GM19193 (cell line): ENCODE measurements around the gene GLI3.

Experiments used
- POLR2A ChIP-seq: IDR thresholded peaks from 4 replicates; pipeline ENCODE4 v1.6.1; 2011; ENCODE audit not compliant: insufficient read depth, insufficient read length; ENCODE audit errors: extremely low read depth

Gene GLI3

DNA sequence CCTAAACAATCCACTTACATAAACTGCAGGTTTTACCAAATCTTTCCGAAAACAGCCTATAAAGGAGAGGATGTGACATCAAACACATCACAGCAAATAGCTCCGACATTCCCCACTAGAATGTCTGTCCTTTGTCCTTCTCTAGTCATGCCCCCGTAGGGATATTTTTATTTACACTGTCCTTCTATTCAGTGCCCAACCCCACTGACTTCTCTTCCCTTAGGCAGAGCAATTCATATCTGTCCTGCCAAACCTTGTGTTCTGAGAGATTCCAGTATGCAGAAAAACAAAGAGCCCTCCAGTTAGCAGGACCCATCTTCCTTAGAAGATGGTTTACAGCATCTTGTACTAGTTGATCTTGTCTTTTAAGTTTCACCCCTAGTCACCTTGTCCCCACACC lies 5.4 kb upstream of the GLI3 start:
- TF ChIP-seq POLR2A, result no peak

DNA sequence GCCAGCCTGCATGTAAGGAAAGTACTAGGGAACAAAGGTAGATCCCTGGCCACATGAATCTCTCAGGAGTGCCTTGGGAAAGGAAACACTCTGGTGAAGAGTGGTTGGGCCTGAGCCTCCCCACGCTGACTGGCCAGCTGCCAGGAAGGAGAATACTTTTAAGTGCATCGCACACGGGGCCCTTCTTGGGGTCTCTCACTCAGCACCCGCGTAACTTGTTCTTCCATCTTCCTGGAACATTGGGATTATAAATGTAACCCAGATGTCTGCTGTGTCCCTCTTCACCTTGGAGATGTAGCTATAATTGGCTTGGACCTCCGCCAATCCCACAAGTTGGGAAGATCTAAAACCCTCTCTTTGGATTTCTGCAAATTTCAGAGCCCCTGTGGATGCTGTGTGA lies 4.4 kb upstream of the GLI3 start:
- TF ChIP-seq POLR2A, result no peak

DNA sequence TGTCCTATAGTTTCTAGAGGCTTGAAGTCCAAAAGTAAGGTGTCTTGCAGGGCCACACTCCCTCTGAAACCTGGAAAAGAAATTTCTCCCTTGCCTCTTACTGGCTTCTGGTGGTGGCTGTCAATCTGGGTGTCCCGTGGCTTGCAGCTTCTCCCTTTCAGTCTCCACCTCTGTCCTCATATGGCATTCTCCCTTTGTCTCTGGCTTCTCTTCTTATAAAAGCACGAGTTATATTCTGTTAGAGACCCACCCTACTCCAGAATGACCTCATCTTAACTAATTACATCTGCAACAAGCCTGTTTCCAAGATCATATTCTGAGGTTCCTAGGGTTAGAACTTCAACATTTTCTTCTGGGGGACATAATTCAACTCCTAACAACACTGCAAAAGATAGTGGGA lies 3.4 kb upstream of the GLI3 start:
- TF ChIP-seq POLR2A, result no peak

DNA sequence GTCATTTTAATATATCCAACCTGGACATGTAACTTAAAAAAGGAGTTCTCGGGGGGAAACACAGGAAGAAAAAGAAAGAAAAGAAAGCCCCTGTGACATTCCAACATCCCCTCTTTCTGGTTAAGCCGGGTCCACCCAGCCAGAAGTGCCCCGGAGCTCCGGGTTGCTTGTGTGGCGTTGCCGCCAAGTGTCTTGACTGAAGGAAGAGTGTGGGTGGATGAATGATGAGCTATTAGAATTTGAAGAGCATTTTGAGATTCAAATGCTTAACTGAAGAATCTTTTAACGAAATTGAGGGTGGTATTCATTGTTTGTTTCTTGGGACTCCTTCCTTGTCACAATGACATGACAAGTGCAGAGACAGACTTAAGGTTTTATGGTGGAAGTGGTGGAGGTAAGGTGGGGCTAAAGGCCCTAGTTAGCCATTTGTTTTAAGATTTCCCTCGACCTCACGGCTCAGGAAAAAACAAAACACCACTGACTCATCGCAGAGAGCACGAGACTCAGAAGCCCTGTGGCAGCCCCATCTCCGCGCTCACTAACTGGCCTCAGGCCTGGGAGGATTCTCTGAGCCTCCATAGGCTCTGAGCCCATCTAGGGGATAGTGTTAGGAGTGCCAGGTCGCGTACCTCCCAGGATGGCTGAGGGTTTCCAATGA lies 1.8 kb upstream of the GLI3 start:
- TF ChIP-seq POLR2A, result no peak

DNA sequence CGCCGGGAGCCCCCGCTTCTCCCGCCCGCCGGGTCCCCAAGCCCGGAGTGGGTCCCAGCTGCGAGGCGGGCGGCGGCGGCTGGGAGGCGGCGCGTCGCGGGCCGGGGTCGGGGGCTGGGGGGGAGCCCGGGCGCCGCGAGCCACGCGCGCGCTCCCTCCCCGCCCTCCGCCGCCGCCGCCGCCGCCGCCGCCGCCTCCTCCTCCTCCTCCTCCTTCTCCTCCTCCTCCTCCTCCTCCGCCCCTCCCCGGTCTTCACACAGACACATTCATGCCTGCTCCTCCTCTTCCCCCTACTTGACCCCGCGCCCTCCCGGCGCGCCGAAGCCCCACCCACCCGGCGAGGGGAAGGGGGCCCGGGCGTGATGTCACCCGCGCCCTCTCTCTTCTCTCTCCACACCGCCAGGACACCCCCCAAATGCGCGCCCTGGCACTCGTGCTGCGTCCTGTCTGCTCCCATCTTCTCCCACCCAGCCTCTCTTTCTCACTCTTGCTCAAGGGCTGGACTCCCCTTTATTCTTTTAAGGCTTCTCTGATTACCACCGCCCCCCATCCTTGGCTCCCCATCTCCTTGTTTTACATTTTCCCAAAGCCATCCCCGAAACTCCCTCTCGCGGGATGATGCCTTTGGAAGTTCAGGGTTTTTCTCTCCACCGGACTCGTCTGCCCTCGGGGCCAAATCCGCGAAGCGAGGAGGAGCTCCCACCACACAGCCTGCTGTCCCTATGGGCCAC lies 967 bp upstream of the GLI3 start:
- no peak for TF ChIP-seq POLR2A

DNA sequence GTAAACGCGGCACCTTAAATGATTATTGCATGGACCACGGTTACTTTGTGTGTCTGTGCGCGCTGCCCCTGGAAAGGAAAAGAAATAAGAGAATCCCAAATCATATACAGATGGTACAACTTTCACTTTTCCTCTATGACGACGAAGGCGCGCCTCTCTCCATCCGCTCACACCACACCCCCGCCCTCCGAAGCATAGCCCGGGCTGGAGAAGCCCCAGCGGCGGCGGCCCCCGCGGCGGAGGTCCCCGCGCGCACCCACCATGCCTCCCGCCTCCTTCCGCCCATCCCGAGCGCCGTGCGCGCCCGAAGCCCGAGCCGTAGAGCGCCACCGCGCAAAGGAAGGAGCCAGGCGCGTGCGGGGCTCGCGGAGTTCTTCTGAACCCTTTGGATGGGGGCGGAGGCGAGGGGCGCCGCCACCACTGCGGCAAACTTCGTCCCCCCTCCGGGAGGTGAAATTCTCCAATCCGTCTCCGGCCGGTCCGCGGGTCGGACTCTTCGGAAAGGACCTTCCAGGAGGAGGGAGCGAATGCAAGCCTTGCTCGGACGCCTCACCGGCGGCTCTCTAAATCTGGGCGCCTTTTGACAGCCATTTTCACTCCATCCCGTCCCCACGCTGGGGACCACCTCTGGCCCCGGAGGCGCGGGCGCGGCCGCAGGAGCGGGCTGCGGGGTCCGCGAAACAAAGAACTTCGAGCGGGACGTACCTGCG lies 588 bp downstream of the GLI3 start:
- TF ChIP-seq POLR2A, result no peak

DNA sequence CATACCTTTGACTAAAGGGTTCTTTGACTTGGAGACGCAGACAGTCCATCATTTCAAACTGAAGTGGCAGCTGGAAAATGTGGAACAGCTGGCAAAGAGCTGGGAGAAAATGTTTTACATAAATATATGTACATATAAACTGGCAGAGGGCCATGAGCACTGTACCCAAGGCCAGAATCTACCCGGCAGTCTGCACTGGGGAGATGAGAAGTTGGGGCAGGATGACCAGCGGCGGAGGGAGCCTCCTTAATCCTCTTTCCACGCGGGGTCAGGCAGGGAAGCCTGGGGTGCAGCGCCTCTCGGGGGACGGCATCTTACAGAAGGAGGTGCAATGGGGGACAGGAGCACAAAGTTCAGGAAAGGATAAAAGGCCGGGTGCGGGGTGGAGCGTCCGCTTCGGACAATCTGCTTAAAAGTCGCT lies 1.3 kb downstream of the GLI3 start:
- no peak for TF ChIP-seq POLR2A

DNA sequence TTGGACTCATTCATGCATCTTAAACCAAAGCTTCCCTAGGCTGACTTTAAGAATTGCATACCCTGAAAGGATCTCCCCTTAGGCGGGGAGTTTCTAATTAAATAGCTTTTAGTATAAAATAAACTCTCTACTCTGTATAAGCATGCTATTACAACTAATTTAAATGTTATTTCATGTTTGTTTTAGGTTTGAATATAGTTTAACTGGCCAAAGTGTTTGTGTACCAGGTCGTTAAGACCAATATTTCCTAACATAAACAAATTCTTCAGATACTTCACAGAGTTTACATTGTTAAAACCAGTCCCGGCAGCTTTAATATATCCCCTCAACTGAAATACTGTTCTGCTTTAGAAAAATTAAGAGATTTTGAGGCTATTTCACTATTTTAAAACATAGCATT lies 2.3 kb downstream of the GLI3 start:
- TF ChIP-seq POLR2A, result no peak

DNA sequence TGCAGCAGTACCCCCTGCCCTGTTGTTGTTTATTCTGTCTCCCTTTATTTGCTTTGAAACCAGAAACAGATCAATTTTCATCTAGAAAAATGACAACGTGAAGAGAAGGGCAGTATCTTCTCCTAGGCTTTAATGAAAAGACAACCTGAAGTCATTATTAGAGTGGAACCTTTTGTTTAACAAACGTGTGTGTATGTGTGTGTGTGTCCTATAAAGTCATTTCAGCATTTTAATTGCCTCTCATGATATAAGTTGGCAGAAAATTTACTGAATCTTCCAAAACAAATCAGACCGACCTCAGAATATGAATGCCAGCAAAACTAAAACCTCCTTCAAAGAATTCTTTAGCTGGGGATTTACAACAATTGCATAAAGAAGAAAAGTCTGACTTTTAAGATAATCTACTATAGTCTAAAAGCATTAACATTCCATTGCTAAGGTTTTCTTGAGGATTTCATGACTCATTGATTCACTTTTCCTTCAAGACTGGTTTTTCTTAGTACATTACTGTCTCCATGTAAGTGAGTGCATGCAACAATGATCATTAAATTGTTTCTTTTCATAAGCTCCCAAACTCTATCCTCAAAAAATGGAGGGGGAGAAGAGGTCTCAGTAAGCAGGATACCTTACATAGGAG lies 3.2 kb downstream of the GLI3 start:
- TF ChIP-seq POLR2A, result no peak

DNA sequence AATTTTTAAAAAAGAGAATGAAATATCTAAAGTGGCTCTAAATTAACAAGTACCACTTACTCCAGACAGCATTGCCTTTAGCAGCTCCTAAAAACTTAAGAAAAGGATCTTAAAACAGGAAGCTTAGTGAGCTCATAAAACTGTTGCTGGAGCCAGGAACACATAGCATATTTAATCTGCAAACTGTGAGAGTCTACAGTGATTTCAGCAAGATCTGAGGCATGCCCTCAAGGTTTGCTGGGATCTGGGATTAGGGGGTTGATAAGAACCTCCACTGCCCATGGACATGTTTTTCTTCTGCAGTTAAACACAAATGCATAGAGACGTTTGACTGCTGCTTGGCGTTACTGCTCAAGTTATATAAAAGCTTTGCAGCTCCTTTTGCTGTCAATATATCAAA lies 3.8 kb downstream of the GLI3 start:
- TF ChIP-seq POLR2A, result no peak

DNA sequence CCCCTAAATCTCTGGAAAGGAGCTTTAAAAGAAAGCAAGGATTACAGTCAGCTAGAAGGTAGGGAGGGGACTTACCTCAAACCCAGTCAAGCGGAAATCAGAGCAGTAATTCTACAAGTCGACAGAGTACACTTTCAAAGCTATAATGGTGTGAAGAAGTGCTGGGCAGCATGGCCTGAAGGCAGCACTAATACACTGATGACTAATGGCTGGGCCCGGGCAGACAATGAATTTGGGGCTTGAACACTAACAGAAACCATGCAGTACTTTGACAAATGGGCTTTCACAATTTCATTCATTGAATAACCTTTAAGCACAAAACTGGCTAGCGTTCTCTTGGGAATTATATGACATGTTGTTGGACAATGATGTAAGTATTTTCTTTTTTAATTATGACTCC lies 4.7 kb downstream of the GLI3 start:
- TF ChIP-seq POLR2A, result no peak

DNA sequence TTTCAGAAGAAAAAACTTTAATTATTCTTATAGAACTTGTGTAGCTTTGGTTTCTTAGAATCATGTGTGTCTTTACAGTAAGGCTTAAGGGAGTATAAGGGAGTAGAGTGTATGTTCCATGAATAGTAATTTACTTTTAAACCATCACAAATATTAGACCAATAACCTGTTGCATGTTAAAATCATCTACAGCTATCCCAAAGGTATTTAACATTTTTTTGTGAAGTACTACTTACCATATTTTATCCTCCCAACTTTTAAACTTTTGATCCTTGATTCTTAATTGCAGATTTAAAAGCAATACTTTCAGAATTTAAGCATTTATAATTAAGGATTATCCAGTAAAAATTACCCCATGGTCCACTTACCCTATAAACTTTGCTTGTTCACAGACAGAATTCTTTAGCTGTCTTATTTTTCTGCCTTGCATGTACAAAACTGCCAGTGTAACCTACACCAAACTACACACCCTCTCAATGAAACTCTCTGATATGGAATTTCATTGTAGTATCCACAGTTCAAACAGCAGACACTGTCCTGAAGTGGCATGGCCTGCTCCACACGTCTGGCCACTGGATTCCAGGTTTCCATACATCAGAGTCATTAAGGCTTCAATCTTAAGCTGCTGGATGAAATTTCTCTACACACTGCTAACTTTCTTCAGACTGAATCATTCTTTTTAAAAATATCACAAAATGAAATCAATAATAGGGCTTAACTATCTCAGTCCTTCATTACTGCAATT lies 5.8 kb downstream of the GLI3 start:
- no peak for TF ChIP-seq POLR2A

DNA sequence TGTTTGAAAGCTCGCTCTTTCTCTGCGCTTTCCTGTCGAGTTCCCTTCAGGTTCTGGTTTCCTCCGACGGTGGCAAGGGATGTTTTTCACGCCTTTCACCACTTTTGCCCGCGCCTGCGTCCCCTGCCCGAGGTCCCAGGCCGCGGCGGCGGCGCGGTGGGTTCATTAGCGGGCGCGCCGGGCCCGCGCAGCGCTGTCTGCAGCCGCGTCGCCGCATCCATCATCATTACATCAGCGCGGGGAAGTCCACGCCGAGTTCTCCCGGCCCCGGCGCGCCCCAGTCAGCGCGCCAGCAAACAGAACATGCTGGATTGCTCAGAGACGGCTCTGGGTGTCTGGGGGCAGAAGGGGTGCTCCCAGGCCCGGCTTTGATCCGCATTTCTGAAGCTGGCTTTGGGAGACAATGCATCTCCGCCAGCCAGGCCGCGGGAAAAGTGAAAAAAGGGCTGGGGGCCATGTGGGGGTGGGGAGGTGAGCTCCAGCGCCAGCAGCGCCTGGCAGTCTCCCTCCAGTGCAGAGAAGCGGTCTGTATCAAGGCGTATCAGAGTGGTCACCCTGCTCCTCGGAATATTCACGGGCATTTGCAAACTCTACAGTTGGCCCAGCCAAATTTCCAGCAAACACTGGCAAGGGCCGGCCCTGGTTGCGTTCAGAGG lies 8.9 kb downstream of the GLI3 start:
- TF ChIP-seq POLR2A, result no peak

DNA sequence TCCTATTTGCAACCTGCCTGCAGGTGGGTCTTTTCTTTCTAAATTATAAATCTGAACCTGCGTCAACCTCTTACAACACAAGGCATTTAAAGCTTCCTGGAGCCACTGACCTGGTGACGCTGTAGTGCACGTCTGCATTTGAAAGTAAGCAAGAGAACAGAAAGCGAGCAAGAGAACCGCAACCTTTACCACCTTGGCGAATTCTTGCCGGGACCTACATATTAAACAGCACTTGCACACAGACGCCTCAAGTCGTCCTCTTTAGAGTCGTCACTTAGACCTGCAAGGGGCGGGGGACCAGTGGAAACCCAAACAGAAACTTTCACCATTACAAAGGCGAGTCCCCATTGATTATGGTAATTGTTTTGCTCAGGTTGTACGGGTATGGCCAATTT lies 9.5 kb downstream of the GLI3 start:
- TF ChIP-seq POLR2A, result no peak
